ENCODE data around the gene PLEKHA4. TPM values are rescaled to one million over a fixed set of nuclear protein-coding genes. Genes with fewer than 3 reads are reported as not detected.

The PLEKHA4 gene
- total and polyA plus RNA-seq, 10 of the 15 experiments (the other 5 are each of a cell fraction or from before 2014, with no cell fraction given), result 0.13 to 10.0 (median 6.4) TPM; not detected in 1

DNA sequence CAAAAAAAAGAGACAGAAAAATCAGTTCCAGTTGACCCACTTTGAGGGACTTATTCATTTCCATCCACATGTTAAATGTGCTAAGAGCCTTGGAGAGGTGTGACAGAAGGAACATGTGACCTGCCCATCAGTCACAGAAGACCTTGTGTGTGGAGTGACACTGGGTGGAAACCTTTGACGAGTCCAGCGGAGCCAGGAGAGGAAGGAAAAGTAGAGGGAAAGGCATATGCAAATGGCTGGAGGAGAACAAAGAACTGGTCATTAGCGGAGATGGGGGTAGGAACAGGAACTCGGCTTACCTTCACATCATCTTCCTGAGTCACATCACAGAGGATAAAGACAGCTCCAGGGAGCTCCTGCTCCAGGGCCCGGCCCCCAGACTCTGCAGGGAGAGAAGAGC lies 34.4 kb downstream of the PLEKHA4 start:
- ChIA-PET SMC1A (ENCODE audit: uncharacterized antibody, unreplicated experiment) (interaction anchor here (1.9 kb wide), 1 partner anchor 38 kb away, joined by 8 read pairs; no protein-coding TSS in a partner anchor), RAD21 (ENCODE audit: unreplicated experiment) (interaction anchor here (2.1 kb wide), 1 partner anchor 38 kb away, joined by 6 read pairs; no protein-coding TSS in a partner anchor), CTCF (interaction anchor here (1.9 to 6.5 kb wide), 3 partner anchors 9 to 46 kb away, joined by 6 to 36 read pairs (median 10); no protein-coding TSS in a partner anchor), POLR2A (no interaction called here)
- no peak for ATAC-seq
- no peaks in the 10 kb centered on the region for H3K9me3 ChIP-seq (replicated peaks; ENCODE audit: control insufficient read depth, insufficient read depth, low read length)
- no peaks in the 10 kb centered on the region for H3K27me3 ChIP-seq (replicated peaks in 1 of 2; ENCODE audit: control insufficient read depth in 2 of 2, insufficient read depth in 2 of 2, low read length in 1 of 2)
- in situ Hi-C loops (cut with MboI), result no loop called here
- intact Hi-C loops (cut with micrococcal nuclease; ENCODE audit: unreplicated experiment), result loop anchor here (2.0 kb wide), 1 partner anchor 17 kb away; no protein-coding TSS in a partner anchor
- no peak overlapping the region for H2AFZ ChIP-seq (ENCODE audit: control insufficient read depth, low read depth, low read length)
- H3K4me1 ChIP-seq (ENCODE audit: control insufficient read depth, insufficient read depth, low read length), result peaks cover 15% of the 10 kb centered on the region
- FAIRE-seq, result no peak
- H3K27ac ChIP-seq (ENCODE audit: control insufficient read depth, insufficient read depth), result no peak overlapping the region
- no peak for DNase-seq (ENCODE audit: low read depth, low spot score)
- no peaks in the 10 kb centered on the region for H4K20me1 ChIP-seq (ENCODE audit: control insufficient read depth, insufficient read depth)
- H3K4me2 ChIP-seq (ENCODE audit: control insufficient read depth, insufficient read depth), result no peak overlapping the region
- no peak overlapping the region for H3K4me3 ChIP-seq
- 25% methylated on average over 5 of the region's 5 CpGs for WGBS (ENCODE audit: insufficient coverage, insufficient replicate concordance, low lambda C conversion rate, missing lambda C conversion rate)
- H3K36me3 ChIP-seq (ENCODE audit: control insufficient read depth in 2 of 2, insufficient read depth in 2 of 2, low read length in 1 of 2), result no peaks in the 10 kb centered on the region
- TF ChIP-seq, protein P1, sequence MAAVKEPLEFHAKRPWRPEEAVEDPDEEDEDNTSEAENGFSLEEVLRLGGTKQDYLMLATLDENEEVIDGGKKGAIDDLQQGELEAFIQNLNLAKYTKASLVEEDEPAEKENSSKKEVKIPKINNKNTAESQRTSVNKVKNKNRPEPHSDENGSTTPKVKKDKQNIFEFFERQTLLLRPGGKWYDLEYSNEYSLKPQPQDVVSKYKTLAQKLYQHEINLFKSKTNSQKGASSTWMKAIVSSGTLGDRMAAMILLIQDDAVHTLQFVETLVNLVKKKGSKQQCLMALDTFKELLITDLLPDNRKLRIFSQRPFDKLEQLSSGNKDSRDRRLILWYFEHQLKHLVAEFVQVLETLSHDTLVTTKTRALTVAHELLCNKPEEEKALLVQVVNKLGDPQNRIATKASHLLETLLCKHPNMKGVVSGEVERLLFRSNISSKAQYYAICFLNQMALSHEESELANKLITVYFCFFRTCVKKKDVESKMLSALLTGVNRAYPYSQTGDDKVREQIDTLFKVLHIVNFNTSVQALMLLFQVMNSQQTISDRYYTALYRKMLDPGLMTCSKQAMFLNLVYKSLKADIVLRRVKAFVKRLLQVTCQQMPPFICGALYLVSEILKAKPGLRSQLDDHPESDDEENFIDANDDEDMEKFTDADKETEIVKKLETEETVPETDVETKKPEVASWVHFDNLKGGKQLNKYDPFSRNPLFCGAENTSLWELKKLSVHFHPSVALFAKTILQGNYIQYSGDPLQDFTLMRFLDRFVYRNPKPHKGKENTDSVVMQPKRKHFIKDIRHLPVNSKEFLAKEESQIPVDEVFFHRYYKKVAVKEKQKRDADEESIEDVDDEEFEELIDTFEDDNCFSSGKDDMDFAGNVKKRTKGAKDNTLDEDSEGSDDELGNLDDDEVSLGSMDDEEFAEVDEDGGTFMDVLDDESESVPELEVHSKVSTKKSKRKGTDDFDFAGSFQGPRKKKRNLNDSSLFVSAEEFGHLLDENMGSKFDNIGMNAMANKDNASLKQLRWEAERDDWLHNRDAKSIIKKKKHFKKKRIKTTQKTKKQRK (IDR thresholded peaks at IDR 0.05; ENCODE audit: low read depth, low read length), result no peak
- no peak for TF ChIP-seq ASH2L (IDR thresholded peaks at IDR 0.05; ENCODE audit: borderline replicate concordance, low read depth)
- TF ChIP-seq, protein P2, sequence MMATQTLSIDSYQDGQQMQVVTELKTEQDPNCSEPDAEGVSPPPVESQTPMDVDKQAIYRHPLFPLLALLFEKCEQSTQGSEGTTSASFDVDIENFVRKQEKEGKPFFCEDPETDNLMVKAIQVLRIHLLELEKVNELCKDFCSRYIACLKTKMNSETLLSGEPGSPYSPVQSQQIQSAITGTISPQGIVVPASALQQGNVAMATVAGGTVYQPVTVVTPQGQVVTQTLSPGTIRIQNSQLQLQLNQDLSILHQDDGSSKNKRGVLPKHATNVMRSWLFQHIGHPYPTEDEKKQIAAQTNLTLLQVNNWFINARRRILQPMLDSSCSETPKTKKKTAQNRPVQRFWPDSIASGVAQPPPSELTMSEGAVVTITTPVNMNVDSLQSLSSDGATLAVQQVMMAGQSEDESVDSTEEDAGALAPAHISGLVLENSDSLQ (IDR thresholded peaks at IDR 0.05), result peak; percentile 30; the same call in 1 of the 2 replicates
- H3K79me2 ChIP-seq (ENCODE audit: control insufficient read depth, insufficient read depth, low read length), result no peaks in the 10 kb centered on the region
- BruUV-seq (replicated peaks), result no TSS peak
- no peak overlapping the region for H3K9ac ChIP-seq (ENCODE audit: control insufficient read depth, insufficient read depth, low read length)
